SH-SY5Y (cell line): ENCODE results near the gene LINGO4.

Experiments used
- GATA2 ChIP-seq: IDR thresholded peaks from 2 replicates; pipeline ENCODE4 v1.6.1; 2011; ENCODE audit warnings: mild to moderate bottlenecking, low read depth, low read length
- GATA3 ChIP-seq: IDR thresholded peaks from 2 replicates; pipeline ENCODE4 v1.6.1; 2011; ENCODE audit warnings: low read depth, mild to moderate bottlenecking, low read length, moderate library complexity

DNA sequence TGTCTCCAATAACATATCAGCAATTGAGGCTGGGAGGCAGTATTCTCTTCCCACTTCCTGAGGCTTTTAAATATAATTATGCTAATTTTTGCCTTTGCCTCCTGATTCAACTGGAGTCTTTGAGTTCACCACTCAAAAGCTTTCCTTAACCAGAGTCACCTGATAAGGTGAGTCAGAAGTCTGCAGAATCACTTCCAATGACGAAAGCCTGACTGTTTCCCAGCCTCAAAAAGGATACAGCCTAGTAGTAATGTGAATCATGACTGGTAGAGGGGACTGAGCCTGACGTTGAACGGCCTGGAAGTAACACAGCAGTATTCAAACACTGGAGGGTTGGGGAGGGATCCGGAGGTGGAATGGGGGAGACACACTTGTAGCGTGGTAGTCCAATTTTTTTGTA is 31.5 kb downstream of the LINGO4 start:
- TF ChIP-seq GATA2 = no peak
- TF ChIP-seq GATA3 = no peak
